Skeletal muscle cell (primary cell): ENCODE results near the gene PLOD1.
A peak's percentile ranks its signal among the peaks of the same experiment; 100 is the strongest.
"Not testable (repeated sequence)": the region's sequence is repeated elsewhere in the genome, so short reads cannot be mapped to it uniquely, and the experiment has no call there.

ENCODE experiments used
- DNase-seq: peaks from one replicate; pipeline ENCODE4 v3.0.0-alpha.2; 2010; ENCODE audit warnings: low read depth
- H3K4me3 ChIP-seq: 2 replicates; pipeline ENCODE4 v1.5.1; 2011; ENCODE audit warnings: low read depth, mild to moderate bottlenecking, control low read depth, low read length, moderate library complexity

The PLOD1 gene

GRCh38 chr1:11931845-11932244 is 2.7 kb upstream of the PLOD1 start:
- no peak for DNase-seq
- no peak overlapping the region for H3K4me3 ChIP-seq

- no peak for DNase-seq
- H3K4me3 ChIP-seq, result peak overlapping the region; percentile 86
Measured at GRCh38 chr1:11935057-11935412, 518 bp downstream of the PLOD1 start.

- DNase-seq, result not testable (repeated sequence)
- H3K4me3 ChIP-seq, result peak overlapping the region; percentile 86
Measured at GRCh38 chr1:11935733-11936132, 1.2 kb downstream of the PLOD1 start.

GRCh38 chr1:11938722-11939526 is 4.4 kb downstream of the PLOD1 start:
- H3K4me3 ChIP-seq, result peak overlapping the region; percentile 13
- DNase-seq, result no peak

- H3K4me3 ChIP-seq, DNase-seq: not testable (repeated sequence)
Measured at GRCh38 chr1:11939794-11940193, 5.3 kb downstream of the PLOD1 start.

GRCh38 chr1:11940260-11940921 is 5.9 kb downstream of the PLOD1 start:
- DNase-seq, result no peak

GRCh38 chr1:11942280-11942679 is 7.8 kb downstream of the PLOD1 start:
- no peak for DNase-seq
- H3K4me3 ChIP-seq, result no peak overlapping the region

More at GRCh38 chr1:11940260-11940921, 5.9 kb downstream of the PLOD1 start:
- H3K4me3 ChIP-seq, result no peak overlapping the region

- DNase-seq, result no peak
- H3K4me3 ChIP-seq, result no peak overlapping the region
Measured at GRCh38 chr1:11943619-11944018, 9.1 kb downstream of the PLOD1 start.

GRCh38 chr1:11944358-11944931 is 9.9 kb downstream of the PLOD1 start:
- no peak for DNase-seq
- H3K4me3 ChIP-seq, result no peak overlapping the region

GRCh38 chr1:11946647-11947046 is 12.1 kb downstream of the PLOD1 start:
- no peak overlapping the region for H3K4me3 ChIP-seq
- no peak for DNase-seq

- no peak overlapping the region for H3K4me3 ChIP-seq
- DNase-seq, result no peak
Measured at GRCh38 chr1:11948822-11949458, 14.4 kb downstream of the PLOD1 start.

- no peak overlapping the region for H3K4me3 ChIP-seq
- no peak for DNase-seq
Measured at GRCh38 chr1:11951901-11952300, 17.4 kb downstream of the PLOD1 start.

- H3K4me3 ChIP-seq, result no peak overlapping the region
- no peak for DNase-seq
Measured at GRCh38 chr1:11952455-11953109, 18.1 kb downstream of the PLOD1 start.

- no peak overlapping the region for H3K4me3 ChIP-seq
- DNase-seq, result no peak
Measured at GRCh38 chr1:11955221-11955620, 20.7 kb downstream of the PLOD1 start.

- H3K4me3 ChIP-seq, result no peak overlapping the region
- no peak for DNase-seq
Measured at GRCh38 chr1:11957398-11957797, 22.9 kb downstream of the PLOD1 start.

- no peak overlapping the region for H3K4me3 ChIP-seq
- DNase-seq, result no peak
Measured at GRCh38 chr1:11957897-11958296, 23.4 kb downstream of the PLOD1 start.

- no peak overlapping the region for H3K4me3 ChIP-seq
- DNase-seq, result no peak
Measured at GRCh38 chr1:11960276-11960675, 25.8 kb downstream of the PLOD1 start.

GRCh38 chr1:11960715-11961114 is 26.2 kb downstream of the PLOD1 start:
- H3K4me3 ChIP-seq, result no peak overlapping the region
- DNase-seq, result no peak

- DNase-seq, result no peak
Measured at GRCh38 chr1:11961230-11961629, 26.7 kb downstream of the PLOD1 start.

GRCh38 chr1:11963622-11964021 is 29.1 kb downstream of the PLOD1 start:
- H3K4me3 ChIP-seq, result no peak overlapping the region
- no peak for DNase-seq

More at GRCh38 chr1:11961230-11961629, 26.7 kb downstream of the PLOD1 start:
- no peak overlapping the region for H3K4me3 ChIP-seq
